Ureter (tissue), 1 donor: ENCODE data around the gene UMPS. TPM values are rescaled to one million over a fixed set of nuclear protein-coding genes. Genes with fewer than 3 reads are reported as not detected.
"Not testable (repeated sequence)": the region's sequence is repeated elsewhere in the genome, so short reads cannot be mapped to it uniquely, and the experiment has no call there.

ENCODE experiments used
- DNase-seq: peaks from one replicate; pipeline ENCODE4 v3.0.0-alpha.2; 2020; ENCODE audit warnings: low spot score
- total RNA-seq: library from RNA; stranded (reverse); gene quantifications from one replicate; pipeline ENCODE4 v1.2.4, GENCODE V29; 2023
- donor health status: DM: yes; HTN: yes; CAD: no.

The UMPS gene
- total RNA-seq, 1 donor from 2014 or later = 33.6 TPM

DNA sequence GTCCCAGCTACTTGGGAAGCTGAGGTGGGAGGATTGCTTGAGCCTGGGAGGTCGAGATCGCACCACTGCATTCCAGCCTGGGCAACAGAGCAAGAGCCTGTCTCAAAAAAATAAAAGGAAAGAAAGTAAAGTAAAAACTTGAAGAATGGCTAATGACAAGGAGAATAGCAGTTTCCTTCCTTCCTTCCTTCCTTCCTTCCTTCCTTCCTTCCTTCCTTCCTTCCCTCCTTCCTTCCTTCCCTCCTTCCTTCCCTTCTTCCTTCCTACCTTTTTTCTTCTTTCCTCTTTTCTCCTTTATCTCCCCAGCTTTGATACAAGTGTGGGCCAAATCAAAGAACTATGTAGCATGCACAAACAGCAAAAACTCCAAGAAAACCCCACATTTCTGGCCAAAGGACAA, 23.0 kb upstream of the UMPS start:
- DNase-seq = not testable (repeated sequence)

DNA sequence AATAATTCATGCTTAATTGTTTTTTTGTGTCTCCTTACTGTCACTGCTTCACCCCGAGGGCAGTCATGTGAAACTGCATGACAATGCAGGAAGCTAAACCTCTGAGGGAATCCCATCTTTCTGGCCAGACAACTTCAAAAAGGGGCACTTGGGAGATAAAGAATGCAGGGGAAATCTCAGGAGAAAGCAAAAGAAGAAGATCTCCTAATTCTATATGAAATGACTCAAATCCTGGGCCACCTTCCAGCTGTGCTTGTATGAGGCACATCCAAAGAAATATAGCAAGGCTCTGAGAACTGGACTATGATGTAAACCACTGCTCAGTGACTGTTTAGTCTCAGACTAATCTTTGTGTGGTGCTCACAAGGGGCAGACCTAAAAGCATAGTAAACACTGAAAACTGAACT, 22.6 kb upstream of the UMPS start:
- DNase-seq = no peak

DNA sequence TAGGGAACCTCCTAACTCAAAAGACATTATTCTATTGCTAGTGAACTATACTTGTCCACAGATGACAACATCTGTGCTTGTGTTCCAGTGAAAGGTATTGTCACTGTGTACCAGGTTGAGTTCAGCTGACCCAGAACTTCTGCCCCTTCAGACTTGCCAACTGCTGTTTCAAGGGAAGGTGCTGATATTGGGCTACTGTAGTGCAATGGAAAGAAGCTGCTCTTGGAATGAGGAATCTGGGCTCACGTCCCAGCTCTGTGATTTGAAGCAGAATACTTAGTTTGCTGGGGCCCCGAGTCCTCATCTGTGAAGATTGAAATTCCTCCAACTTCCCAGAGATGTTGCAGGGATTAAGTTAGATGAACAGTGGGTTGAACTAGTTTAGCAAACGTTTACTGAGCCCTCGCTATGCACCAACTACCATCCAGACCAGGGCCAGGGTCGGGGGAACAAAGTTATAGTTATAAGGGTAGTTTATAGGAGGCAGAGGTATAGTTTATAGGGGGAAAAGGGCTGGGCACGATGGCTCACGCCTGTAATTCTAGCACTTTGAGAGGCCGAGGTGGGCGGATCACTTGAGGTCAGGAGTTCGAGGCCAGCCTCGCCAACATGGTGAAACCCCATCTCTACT, 15.9 kb upstream of the UMPS start:
- DNase-seq = no peak

DNA sequence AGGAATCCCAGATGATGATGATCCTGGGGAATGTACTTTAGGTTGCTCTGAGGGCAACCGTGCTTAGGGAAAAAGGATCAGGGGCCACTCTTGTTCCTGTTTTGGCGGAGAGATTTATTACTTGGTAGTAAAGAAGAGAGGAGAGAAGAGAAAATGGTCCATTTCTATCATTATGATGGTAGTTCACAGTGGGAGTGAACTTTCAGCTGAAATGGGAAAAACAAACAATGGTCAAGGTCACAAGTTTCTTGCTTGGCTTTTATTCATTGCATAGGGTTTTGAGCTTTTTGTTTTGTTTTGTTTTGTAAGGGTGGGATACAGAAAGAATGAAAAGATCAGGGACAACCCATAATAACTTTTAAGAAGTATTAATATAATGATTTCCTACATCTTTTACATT, 7.7 kb upstream of the UMPS start:
- no peak for DNase-seq

DNA sequence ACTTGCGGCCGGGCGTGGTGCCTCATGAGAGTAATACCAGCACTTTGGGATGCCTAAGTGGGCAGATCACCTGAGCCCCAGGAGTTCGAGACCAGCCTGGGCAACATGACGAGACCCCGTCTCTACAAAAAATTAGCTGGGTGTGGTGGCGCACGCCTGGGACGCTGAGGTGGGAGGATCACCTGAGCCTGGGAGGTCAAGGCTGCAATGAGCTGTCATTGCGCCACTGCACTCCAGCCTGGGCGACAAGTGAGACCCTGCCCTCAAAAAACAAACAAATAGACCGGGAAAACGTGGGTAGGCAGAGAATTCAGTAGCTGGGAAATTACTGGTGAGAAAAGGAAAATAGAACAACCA, 667 bp downstream of the UMPS start:
- no peak for DNase-seq

DNA sequence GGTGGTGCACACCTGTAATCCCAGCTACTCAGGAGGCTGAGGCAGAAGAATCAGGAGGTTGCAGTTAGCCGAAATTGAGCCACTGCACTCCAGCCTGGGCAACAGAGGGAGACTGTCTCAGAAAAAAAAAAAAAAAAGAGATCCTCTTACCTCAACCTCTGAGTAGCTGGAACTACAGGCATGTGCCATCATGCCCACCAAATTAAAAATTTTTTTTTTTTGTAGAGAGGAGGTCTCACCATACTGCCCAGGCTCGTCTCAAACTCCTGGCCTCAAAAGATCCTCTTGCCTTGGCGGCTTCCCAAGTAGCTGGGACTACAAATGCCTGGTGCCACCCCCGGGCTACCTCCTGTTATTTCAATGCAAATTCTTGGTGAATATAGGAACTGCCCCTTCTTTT, 1.5 kb downstream of the UMPS start:
- no peak for DNase-seq

DNA sequence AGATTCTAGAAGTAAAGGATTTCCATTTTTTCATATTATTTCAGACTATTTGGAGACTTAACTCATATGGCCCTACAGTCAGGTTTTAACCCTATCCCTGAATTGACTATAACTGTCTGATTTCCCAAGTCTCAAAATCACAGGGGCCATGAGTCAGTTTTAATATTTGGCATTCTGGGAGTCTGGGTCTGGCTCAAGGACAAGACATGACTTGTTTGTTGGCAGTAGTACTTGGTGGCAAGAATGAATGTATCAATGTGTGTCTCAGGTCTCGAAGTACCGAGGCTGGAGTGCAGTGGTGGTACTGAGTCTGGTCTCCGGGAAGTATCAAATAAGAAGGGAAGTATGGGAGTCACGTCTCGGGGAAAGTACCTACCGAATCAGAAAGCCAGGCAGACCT, 10.8 kb downstream of the UMPS start:
- no peak for DNase-seq

DNA sequence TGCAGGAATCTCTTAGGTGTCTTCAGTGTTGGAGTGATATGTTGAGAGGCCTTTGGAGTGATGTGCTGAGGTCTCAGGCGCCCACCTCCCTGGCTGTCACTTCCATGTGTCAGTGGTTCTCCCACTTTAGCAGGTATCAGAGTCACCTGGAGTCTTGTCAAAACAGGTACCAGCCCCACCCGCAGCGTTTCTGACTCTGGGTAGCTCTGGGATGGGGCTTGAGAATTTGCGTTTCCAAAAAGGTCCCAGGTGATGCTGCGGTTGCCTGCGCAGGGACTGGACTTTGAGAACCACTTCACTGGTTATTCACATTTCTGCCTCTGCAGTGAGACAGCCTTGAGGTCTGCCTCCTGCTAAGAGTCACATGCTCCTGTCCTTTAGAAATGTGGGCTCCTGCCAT, 15.5 kb downstream of the UMPS start:
- no peak for DNase-seq

DNA sequence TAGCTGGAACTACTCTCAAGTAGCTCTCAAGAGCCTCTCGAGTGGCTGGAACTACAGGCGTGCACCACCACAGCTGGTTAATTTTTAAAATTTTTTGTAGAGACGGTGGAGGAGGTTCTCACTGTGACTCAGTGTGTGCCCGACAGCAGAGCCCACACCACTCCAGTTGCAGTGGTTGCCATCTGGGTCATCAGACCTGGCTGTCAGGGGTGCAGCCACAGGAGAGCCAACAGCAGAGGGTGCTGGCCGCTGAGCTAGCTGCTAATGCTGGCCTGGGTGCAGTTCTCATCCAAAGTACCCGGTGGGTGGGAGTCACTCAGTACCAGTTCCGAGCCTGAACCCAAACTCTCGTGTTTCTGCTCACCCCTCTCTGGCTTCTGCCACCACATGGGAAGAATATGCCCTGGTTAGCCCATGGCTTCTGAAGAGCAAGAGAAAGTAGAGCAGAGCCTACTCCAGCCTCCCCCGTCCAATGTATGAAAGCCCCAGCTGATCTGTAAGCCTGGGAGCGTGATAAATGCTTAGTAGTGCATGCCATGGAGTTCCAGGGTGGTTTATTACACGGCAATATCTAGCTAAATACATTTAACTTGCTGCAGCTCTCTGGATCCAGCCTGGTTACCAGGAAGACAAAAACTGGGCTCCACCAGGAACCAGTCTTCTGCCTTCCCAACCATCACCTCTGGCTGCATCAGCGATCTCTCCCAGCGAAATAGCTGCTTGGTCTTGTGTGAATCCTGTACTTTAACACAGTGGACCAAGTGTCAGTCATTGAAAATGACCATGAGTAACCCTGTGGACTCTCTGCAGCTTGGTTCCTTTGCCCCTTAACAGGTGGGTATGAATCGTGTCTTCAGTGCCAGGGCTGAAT, 17.1 kb downstream of the UMPS start:
- no peak for DNase-seq

DNA sequence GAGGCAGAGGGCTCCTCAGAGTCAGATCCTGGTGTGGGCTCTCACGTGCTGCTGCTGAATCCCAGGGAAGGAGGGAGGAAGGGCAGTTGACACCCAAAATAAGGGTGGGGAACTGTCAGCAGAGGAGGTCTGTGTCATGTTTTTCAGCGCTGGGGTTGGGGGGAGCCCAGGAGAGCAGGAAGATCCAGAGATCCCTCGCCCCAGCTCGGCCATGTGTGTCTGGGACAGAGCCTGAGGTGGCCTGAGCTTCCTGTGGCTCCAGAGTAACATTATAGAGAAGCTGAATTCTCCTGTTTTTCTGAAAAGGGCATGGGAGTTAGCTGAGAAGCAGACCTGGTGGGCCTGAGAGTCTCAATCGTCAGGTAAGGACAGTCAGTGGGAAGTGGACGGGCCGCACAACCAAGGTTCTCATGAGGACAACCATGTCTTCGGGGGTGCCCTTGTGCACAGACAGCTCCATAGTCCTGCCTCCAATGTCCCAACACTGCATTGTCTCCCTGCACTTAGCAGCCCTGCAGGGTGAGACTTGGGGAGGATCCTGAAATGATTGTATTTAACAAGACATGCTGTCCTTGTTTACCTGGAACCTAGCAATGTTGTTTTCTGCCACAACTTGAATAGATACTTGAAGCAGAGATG, 18.4 kb downstream of the UMPS start:
- no peak for DNase-seq

DNA sequence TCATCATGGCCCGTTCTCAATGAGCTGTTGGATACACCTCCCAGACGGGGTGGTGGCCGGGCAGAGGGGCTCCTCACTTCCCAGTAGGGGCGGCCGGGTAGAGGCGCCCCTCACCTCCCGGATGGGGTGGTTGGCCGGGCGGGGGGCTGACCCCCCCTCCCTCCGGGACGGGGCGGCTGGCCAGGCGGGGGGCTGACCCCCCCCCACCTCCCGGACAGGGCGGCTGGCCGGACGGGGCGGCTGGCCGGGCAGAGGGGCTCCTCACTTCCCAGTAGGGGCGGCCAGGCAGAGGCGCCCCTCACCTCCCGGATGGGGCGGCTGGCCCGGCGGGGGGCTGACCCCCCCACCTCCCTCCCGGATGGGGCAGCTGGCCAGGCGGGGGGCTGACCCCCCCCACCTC, 19.6 kb downstream of the UMPS start:
- not testable (repeated sequence) for DNase-seq

DNA sequence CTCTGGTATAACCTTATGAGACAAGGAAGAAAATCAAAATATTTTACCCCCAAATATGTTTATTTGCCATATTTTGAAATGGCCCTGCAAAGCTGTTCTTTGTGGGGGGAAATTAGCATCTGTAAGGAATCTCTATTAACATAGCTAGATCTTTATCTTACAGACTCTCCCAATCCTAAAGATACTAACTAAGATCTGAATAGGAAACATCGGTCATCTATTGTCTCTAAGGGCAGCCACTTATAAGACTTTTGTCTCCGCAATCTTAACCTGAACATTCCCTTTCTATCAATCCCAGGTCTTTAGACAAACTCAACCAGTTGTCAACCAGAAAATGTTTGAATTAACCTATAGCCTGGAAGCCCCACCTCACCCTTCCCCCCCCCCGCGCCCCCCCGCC, 21.2 kb downstream of the UMPS start:
- no peak for DNase-seq

DNA sequence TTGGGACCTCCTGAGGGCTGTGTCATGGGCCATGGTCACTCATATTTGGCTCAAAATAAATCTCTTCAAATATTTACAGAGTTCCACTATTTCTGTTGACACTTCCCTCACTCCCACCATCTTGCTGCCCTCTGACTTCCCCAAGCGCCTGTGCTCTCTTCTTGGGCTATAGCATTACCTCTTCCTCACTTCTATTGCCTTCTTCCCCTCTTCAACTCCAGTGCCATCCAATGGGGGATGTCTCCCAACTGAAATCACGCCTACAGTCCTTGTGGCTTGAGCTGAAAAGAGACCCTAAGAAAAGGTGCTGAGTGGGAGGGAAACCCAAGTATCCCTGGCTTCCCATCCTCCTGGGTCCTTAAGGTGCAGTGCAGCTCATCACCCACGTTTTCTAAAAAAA, 21.8 kb downstream of the UMPS start:
- DNase-seq = no peak

DNA sequence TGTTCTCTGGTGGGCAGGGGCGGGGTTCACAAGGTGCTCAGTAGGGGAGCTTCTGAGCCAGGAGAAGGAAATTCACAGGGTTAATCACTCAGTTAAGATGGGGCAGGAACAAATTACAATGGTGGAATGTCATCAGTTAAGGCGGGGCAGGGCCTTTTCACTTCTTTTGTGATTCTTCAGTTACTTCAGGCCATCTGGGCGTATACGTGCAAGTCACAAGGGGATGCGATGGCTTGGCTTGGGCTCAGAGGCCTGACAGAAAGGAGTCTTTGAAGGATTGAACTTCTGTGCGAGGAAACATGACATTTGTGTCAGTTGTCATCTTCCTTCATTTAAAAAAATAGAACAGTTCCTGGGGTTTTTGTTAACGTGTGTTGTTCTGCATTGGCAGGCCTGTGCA, 27.7 kb downstream of the UMPS start:
- not testable (repeated sequence) for DNase-seq

DNA sequence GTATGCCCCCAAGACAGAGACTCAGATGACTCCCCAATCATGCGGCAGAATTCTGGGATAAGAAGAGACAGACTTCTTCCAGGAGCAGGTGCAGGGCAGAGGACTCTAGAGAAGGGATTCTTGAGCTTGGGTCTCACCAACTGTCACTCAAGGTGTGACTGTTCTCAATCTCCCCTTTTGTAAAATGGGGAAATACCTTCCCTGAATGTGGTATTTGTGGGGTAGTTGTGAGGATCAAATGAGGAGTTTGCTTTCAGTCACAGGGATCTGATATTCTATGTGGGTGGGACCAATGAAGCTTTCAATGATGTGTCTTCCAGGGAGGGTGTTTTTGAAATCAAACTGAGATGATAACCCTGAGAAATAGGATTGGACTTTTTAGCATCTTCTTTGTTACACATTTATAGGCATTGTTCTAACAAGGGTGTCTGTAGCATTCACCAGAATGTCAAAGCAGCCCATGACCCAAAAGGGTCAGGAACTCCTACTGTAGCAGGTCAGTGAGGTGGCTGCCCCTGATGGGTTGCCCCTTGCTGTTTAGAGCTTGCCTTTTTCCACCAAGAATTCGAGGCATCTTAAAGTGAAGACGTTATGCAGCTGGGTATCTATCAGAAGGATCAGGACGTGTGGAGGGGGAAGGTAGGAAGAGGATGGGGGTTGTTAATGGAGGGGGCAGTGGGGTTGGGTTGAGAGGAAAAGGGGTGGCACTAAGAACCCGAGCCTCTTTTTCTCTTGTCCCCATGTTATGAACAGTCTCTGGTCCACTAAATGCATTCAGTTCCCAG, 28.8 kb downstream of the UMPS start:
- DNase-seq = no peak

DNA sequence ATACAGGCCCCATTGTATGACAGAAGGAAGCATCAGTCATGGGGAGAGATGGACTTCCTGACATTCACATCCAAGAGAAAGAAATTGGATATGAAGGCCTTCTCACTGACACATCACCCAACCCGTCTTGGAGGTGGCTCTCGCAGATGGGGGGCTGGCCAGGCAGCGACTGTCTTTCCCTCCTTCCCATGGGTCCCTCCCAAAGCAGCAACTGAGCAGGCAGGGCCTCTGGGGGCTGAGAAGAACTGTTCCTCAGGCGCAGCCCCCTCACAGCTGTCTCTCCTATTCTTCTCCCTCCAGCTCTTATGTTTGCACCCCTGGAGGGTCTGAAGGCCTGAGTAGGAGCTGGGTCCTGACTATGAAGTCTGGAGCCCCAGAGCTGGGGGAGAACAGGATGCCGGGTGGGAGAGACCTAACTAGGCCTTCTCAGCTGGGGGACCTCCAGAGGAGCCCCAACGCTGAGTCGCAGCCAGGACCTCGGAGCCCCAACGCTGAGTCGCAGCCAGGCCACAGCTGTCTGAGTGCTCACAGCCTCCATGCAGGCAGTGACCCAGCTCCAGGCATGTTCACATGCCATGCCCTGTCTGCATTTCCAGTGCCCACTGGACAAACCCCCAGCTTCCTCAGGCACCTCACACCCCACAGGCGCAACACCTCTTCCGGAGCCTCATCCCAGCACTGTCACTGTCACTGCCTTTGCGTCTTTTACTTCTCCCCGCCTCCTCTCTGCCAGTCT, 29.6 kb downstream of the UMPS start:
- no peak for DNase-seq

DNA sequence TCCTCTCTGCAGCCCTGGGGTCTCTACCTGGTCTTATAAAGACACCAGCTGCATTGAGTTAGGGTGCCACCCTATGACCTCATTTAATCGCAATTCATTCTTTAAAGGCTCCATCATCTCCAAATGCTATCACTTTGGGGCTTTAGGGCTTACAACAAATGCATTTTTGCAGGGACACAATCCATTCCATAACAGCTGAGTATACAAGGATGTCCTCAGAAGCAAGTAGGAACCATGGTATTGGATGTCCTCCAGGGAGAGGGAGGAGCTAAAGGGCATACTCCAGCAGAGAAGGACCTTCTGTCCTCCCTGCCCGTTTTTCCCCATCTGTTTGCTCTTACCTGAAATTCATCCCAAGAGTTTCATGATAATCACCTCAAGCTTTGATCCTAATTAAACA, 30.3 kb downstream of the UMPS start:
- DNase-seq = no peak

DNA sequence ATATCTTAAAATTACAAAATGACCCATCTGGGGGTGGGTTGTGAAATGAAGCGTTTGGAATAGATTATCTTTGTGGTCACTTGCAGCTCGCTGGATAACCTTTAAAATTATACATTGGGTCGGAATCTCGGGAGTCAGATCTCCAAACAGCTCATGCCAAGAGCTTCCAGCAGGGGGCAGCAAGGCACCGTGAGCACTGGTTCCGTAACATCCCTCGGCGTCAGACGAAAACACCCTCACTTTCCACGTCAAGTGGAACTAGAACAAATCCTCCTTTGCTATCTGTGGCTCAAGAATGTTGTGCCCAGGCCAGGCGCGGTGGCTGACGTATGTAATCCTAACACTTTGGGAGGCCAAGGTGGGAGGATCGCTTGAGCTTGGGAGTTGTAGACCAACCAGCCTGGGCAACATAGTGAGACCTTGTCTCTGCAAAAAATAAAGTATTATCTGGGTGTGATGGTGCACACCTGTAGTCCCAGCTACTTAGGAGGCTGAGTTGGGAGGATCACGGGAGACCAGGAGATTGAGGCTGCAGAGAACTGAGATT, 31.1 kb downstream of the UMPS start:
- DNase-seq = peak; percentile 89

DNA sequence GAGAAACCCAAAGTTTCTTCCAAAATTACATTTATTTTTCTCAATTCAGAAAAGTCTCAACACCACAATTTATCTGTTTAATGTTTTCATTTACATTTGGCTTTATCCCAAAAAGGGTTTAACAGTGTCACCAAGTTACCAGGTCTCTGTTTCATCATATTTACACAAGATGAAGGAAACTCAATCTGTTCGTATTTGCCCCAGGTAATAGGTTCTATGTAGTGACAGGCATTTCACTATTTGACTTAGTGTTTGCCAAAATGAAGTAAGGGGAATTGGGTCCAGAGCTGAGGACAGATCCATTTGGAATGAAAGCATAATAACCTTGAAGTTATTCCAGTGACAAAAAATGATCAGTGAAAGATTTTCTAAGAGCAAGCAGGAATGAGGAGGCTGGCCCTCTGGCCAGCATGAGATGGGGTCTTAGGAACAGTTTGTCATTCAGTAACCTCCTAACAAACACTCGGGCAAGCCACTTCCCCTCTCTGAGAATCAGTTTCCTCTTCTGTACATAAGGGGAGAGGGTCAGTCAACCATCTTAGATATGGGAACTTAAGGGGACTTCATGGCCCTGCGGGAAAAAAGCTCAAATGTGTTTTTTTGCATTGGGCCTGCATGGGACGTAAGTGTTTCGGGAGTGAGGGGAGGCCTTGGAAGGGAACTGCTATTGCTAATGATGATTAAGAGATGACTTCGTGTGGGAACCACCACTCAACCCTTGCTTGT, 31.8 kb downstream of the UMPS start:
- no peak for DNase-seq

DNA sequence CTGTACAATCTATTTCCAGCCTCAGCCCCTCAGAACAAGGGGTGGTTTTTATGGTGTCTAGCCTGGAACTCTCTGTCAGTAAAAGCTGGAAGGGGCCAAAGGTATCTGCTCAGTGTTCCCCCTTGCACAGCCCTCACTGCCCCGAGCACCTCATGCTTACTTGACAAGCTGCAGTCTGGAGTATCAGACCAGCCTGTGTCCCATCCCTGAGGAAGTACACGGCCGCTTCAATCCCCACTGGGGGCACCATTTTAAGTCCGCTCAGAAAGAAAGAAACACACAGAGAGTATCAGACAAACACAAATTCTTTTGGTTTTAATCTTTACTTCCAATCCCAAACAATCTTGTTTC, 32.4 kb downstream of the UMPS start:
- DNase-seq = no peak

DNA sequence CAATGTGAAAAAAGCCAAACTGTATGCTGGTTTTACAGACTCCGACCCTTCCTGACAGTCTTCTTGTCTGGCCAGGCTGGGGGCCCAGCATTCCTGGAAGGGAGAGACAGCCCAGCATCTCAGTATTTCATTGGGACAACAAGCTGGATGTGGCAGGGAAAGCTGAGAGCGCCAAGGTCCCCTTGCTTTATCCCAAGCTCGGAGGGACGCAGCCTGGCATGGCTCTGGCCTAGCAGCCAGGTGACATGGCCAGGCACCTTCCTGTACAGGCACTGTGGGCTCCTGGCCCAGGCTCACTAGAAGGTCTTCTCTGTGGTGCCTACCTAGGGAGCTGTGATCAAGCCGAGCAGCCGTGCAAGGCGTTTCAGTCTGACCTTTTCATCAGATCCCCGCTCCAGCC, 33.0 kb downstream of the UMPS start:
- no peak for DNase-seq
